GM21360 (cell line): ENCODE results near the gene TBC1D22B.
"Not testable (repeated sequence)": the region's sequence is repeated elsewhere in the genome, so short reads cannot be mapped to it uniquely, and the experiment has no call there.

Experiments
- ATAC-seq: cut with Tn5 transposase; IDR thresholded peaks from one replicate; pipeline ENCODE4 v1.9.1; 2021; ENCODE audit warnings: mild to moderate bottlenecking, moderate library complexity; ENCODE audit not compliant: unreplicated experiment

TBC1D22B gene

GRCh38 chr6:37319856-37320480, 62.4 kb downstream of the TBC1D22B start:
- ATAC-seq = no peak

GRCh38 chr6:37320646-37321045, 63.1 kb downstream of the TBC1D22B start:
- no peak for ATAC-seq

- no peak for ATAC-seq
Measured at GRCh38 chr6:37321101-37321500, 63.5 kb downstream of the TBC1D22B start.

- ATAC-seq = no peak
Measured at GRCh38 chr6:37321516-37322415, 64.2 kb downstream of the TBC1D22B start.

- no peak for ATAC-seq
Measured at GRCh38 chr6:37323580-37323979, 66.0 kb downstream of the TBC1D22B start.

- no peak for ATAC-seq
Measured at GRCh38 chr6:37324131-37325033, 66.8 kb downstream of the TBC1D22B start.

- ATAC-seq = not testable (repeated sequence)
Measured at GRCh38 chr6:37330345-37330744, 72.8 kb downstream of the TBC1D22B start.

GRCh38 chr6:37331047-37331446, 73.5 kb downstream of the TBC1D22B start:
- ATAC-seq = no peak

DNA sequence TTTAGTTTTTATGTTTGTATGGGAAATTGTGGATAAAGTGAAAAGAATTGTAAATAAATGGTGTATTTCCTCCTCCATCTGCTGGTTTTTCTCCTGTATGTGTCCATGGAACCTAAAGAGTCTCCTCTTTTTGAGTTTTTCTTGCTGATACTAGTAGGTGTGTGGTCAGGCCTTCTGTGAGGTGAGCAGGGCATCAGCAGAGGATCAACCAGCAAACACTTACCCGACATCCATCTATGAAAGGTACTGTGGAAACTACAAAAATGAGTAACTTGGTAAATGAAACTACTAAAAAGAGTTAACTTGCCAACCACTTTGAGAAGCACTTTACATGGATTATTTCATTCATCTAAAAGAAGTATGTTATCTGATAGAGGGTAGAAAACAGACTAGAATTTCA, 75.3 kb downstream of the TBC1D22B start:
- ATAC-seq = no peak

DNA sequence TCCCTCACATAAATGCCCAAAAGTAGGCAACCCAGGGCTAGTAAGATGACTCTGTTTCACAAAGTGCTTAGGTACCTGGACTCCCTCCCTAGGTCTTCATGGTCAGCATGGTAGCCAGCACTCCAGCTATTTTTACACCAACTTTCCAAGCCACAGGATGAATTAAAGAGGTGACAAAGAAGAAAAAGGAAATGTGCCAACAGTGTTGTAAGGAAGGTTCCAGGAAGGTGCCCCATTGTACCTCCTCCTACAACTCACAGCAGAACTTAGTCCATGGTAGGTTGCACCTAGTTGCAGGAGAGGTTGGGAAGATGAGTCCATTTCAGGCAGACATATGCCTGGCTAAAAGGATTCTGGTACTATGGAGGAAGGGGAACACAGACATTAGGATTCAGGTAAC, 76.5 kb downstream of the TBC1D22B start:
- no peak for ATAC-seq

DNA sequence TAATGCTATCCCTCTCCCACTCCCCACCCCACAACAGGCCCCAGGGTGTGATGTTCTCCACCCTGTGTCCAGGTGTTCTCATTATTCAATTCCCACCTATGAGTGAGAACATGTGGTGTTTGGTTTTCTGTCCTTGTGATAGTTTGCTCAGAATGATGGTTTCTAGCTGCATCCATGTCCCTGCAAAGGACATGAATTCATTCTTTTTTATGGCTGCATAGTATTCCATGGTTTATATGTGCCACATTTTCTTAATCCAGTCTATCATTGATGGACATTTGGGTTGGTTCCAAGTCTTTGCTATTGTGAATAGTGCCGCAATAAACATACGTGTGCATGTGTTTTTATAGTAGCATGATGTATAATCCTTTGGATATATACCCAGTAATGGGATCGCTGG, 80.7 kb downstream of the TBC1D22B start:
- ATAC-seq = not testable (repeated sequence)

- no peak for ATAC-seq
Measured at GRCh38 chr6:37338745-37339255, 81.2 kb downstream of the TBC1D22B start.

- no peak for ATAC-seq
Measured at GRCh38 chr6:37339741-37340638, 82.4 kb downstream of the TBC1D22B start.

GRCh38 chr6:37340639-37340943, 83.0 kb downstream of the TBC1D22B start:
- no peak for ATAC-seq

DNA sequence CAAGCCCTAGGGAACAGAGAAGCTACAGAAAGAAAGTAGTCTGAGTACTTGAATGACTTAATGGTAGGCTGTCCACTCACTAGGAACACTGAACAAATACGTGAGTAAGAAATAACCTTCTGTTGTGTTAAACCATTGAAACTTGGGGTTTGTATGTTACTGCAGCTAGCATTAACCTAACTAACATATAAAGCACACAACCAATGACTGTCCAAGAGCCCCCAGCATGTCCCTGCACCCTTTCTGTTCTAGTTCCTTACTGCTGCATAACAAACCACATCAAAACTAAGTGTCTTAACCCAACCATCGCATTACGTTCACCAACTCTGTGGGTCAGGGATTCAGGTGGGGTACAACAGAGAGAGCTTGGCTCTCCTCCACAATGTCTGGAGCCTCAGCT, 85.7 kb downstream of the TBC1D22B start:
- ATAC-seq = no peak

DNA sequence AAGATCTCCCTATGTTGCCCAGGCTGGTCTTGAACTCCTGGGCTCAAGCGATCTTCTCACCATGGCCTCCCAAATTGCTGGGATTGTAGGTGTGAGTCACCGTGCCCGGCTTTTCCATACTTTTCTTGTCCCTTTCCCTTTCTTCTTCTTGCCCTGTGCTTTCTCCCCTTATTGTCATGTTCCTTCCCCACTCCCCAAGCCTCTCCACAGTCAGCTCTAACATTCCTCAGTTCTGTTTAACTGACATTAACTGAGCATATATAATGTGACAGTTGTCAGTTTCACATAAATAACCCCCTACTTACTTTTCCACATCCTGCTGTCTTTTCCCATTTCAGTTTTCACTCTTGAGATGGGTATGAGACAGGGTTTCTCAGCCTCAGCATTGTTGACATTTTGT, 86.7 kb downstream of the TBC1D22B start:
- ATAC-seq = no peak

DNA sequence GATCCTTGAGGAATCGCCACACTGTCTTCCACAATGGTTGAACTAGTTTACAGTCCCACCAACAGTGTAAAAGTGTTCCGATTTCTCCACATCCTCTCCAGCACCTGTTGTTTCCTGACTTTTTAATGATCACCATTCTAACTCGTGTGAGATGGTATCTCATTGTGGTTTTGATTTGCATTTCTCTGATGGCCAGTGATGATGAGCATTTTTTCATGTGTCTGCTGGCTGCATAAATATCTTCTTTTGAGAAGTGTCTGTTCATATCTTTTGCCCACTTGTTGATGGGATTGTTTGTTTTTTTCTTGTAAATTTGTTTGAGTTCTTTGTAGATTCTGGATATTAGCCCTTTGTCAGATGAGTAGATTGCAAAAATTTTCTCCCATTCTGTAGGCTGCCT, 88.2 kb downstream of the TBC1D22B start:
- ATAC-seq = not testable (repeated sequence)

GRCh38 chr6:37347177-37347576, 89.6 kb downstream of the TBC1D22B start:
- no peak for ATAC-seq

DNA sequence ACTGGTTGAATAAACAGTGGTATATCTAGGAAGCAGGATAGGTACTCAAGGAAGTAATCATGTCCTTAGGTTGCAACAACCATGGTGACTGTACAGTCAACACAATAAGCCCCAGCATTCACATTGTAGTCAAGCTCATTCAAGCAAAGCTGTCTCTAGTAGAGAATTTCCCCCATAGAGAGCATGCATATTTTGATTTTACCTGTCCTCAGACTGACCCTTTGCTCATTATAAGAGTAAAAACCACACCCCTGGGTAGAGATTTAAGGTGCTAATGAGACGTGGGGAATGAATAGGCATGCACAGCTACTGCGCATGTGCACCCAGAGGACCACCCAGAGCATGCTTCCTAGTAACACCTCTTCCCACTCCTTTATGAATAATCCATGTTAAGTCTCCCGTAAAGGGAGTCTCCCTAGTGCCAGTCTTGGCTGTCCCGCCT, 90.1 kb downstream of the TBC1D22B start:
- no peak for ATAC-seq

GRCh38 chr6:37351027-37351426, 93.5 kb downstream of the TBC1D22B start:
- ATAC-seq = no peak
